T follicular helper cell (primary cell): ENCODE measurements around the gene UBE4B.
"Not testable (repeated sequence)": the region's sequence is repeated elsewhere in the genome, so short reads cannot be mapped to it uniquely, and the experiment has no call there.

ENCODE experiments used
- DNase-seq: peaks from one replicate; pipeline ENCODE4 v3.0.0-alpha.2; 2020; ENCODE audit warnings: low read depth

Gene UBE4B

GRCh38 chr1:10173582-10173981 lies 140.8 kb downstream of the UBE4B start:
- DNase-seq, result no peak

DNA sequence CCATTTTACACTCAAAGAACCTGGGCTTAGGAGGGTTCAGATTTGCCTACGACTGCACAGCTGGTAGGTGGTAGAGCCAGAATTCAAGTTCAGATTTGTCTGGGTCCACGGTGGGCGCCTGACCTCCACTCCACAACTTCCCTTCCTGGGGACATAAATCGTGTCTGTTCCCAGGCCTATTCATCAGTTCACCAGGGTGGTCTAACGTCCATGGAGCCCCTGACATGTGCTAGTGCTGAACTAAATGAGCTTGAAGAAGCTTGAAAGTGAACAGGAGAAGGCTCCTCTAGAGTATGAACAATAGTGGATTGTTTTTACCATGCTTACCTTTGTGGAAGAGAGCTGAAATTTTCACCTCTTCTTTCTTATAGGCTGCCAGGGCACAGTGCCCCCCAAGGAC lies 145.1 kb downstream of the UBE4B start:
- DNase-seq, result no peak

- DNase-seq, result no peak
Measured at GRCh38 chr1:10178597-10179405, 146.0 kb downstream of the UBE4B start.

DNA sequence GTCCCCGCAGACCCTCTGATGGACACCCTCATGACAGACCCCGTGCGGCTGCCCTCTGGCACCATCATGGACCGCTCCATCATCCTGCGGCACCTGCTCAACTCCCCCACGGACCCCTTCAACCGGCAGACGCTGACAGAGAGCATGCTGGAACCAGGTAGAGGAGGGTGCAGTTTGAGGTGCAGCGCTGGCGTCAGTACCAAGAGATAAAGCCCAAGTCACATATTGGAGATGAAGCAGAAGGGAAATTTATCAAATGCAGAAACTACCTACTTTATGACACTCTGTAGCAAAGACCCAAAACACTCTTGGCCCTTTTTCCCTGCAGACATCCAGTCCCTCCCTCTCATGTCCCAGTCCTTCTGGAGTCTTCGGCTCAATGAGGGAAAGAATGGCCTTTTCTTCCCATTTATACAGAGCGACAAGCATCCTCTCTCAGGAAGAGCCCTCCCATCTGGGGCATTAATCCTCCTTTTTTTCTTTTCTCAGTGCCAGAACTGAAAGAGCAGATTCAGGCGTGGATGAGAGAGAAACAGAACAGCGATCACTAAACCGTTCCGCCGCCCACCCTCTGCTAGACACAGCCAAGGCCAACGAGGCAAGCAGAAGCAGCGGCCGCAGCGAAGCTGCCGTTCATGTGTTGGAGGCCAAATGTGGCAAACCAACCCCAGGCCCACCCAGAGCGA lies 146.8 kb downstream of the UBE4B start:
- DNase-seq, result no peak

GRCh38 chr1:10181154-10181553 lies 148.4 kb downstream of the UBE4B start:
- no peak for DNase-seq

GRCh38 chr1:10185759-10186158 lies 153.0 kb downstream of the UBE4B start:
- DNase-seq, result no peak

GRCh38 chr1:10186331-10187025 lies 153.7 kb downstream of the UBE4B start:
- DNase-seq, result no peak

DNA sequence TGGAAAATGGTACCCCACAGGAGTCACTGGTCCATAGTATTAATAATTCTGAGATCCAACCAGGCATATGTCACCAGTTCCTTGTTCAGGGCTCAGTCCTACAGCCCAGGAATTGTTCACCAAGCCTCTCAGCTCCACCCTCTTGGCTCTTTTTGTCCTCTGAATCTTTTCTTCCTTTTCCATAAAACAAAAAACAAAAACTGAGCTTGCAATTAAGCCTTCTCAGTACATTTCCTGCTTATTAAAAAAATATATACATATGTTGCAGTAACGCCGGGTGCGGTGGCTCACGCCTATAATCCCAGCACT lies 154.2 kb downstream of the UBE4B start:
- DNase-seq, result no peak

DNA sequence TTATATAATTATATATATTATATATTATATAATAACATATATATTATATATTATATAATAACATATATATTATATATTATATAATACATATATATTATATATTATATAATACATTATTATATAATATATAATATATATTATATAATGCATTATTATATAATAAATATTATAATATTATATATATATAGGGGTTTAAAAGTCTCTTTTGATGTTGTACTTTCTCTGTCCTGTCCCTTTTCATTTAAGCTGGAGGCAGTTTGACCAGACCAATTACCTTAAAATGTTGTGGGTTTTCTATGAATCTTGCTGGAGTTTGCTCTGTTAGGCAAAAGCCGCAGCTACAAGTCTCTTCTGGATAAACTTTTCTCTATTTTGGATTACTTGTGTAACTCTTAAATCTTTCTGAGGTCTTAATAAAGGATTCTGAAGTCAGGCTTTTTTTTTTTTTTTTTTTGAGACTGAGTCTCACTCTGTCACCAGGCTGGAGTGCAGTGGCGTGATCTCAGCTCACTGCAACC lies 155.4 kb downstream of the UBE4B start:
- no peak for DNase-seq

GRCh38 chr1:10189659-10190058 lies 156.9 kb downstream of the UBE4B start:
- no peak for DNase-seq

GRCh38 chr1:10192263-10192662 lies 159.5 kb downstream of the UBE4B start:
- no peak for DNase-seq

- DNase-seq, result no peak
Measured at GRCh38 chr1:10193288-10193687, 160.5 kb downstream of the UBE4B start.

- DNase-seq, result no peak
Measured at GRCh38 chr1:10195570-10195969, 162.8 kb downstream of the UBE4B start.

DNA sequence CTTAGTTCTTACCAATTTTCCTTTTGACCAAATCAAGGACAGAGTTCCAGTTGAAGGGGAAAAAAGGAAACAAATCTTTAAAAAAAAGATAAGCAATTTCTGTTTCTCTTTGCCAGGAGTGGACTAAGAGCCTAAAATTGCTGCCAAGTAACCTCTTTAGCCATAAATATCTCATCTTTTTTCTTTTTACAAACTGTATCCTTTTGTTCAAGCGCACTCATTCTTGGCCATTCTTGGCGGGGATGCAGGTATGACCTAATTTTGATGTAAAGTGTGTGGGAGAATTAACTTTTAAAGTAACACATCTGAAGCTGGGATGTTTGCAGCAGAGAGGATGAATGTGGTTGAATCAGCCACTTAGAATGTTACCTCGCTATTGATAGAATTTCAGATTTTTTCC lies 164.2 kb downstream of the UBE4B start:
- no peak for DNase-seq

DNA sequence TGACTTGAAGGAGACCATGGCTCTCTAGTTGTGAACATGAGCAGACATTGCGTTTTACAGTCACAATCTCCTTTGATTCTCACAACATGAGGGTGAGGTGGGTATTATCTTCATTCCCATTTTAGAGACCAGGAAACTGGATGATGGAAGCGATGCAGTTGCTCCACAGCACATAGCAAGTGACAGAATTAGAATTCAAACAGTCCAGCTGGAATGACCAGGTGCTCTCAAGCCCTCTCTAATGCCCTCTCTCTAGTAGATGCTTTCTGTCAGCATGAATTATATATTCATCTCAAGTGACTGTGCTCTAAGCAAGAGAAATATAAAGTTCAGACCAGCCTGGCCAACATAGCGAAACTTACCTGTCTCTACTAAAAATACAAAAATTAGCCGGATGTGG lies 167.9 kb downstream of the UBE4B start:
- DNase-seq, result no peak

GRCh38 chr1:10204003-10204642 lies 171.4 kb downstream of the UBE4B start:
- no peak for DNase-seq

- DNase-seq, result not testable (repeated sequence)
Measured at GRCh38 chr1:10205206-10205605, 172.4 kb downstream of the UBE4B start.

DNA sequence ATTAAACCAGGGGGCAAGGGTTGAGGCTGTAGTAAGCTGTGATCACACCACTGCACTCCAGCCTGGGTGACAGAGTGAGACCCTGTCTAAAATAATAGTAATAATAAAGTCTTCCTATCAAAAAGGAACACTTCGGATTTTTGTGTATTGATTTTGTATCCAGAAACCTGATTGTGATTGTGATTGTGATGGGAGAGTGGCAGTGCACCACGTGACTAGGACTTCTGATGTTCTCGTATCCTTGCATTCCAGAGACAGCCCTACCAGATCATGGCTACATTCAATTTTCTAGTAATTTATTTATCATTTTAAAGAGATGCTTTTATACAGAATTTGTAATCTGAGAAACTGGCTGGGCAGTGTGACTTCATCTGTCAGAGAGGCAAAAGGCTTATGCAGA lies 175.1 kb downstream of the UBE4B start:
- DNase-seq, result no peak

DNA sequence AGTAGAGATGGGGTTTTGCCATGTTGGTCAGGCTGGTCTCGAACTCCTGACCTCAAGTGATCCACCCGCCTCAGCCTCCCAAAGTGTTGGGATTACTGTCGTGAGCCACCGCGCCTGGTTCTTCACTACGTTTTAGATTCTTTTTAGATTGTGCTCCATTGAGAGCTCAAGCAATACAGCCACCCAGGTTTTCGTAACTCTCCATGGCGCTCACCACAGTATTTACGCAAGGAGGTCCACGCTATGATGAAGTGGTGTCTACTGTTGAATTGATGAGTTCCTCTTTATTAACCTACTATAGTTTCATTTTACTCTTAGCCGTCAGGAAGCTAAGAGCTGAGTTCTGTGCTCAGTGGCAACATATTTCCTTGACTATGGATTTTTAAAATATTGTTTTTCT lies 175.8 kb downstream of the UBE4B start:
- DNase-seq, result no peak

DNA sequence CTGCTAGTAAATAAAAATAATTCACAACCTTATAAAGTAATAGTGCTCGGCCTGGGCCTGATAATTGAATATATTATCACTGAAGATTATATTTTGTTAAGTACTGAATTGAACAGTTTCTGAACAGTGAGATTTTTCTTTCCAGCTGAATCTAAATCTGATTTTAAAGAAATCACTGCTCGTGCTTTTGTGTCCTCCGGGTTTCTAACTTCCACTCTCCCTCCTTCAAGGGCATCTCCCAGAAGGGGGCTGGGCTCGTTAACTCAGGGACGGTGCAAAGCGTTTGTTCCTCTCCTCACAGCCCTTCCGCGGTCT lies 176.8 kb downstream of the UBE4B start:
- DNase-seq, result no peak

DNA sequence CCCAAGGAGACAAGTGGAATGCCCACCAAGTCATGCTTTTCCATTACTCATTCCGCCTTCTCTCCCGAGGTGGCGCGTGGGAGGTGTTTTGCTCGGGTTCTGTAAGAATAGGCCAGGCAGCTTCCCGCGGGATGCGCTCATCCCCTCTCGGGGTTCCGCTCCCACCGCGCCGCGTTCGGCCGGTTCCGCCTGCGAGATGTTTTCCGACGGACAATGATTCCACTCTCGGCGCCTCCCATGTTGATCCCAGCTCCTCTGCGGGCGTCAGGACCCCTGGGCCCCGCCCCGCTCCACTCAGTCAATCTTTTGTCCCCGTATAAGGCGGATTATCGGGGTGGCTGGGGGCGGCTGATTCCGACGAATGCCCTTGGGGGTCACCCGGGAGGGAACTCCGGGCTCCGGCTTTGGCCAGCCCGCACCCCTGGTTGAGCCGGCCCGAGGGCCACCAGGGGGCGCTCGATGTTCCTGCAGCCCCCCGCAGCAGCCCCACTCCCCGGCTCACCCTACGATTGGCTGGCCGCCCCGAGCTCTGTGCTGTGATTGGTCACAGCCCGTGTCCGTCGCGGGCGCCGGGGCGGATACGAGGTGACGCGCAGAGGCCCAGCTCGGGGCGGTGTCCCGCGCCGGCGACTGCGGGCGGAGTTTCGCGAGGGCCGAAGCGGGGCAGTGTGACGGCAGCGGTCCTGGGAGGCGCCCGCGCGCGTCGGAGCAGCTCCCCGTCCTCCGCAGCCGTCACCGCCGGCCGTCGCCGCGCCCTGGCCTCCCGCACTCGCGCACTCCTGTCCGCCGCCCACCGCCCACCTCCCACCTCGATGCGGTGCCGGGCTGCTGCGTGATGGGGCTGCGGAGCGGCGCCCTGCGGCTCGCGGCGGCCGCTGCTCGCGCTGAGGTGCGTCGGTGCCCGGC lies 177.4 kb downstream of the UBE4B start, which contains the start of gene KIF1B:
TSS of gene KIF1B (plus strand) at position 666 of the 906 bp plus-strand sequence. CDS start 21,759 bp downstream, outside the sequence.
- DNase-seq, result peak; percentile 94
